Fibroblast of lung (primary cell): ENCODE results near the gene HGFAC. TPM values are rescaled to one million over a fixed set of nuclear protein-coding genes. Genes with fewer than 3 reads are reported as not detected.

Experiments
- DNase-seq, 2 donors: peaks; one replicate each; pipeline versions ENCODE4 v3.0.0 to v3.0.0-alpha.2; 2010; ENCODE audit warnings: low read depth in 2 of 2
- H2AFZ ChIP-seq: 2 replicates; pipeline ENCODE4 v1.5.1; 2012; ENCODE audit warnings: low read length, control low read depth, inconsistent platforms
- H3K27ac ChIP-seq: 2 replicates; pipeline ENCODE4 v1.5.1; 2011; ENCODE audit warnings: low read length, control low read depth; ENCODE audit not compliant: insufficient read depth
- H3K27me3 ChIP-seq: 2 replicates; pipeline ENCODE4 v1.5.1; 2011; ENCODE audit warnings: mild to moderate bottlenecking, low read length; ENCODE audit not compliant: control insufficient read depth, insufficient read depth
- H3K36me3 ChIP-seq: 2 replicates; pipeline ENCODE4 v1.5.1; 2011; ENCODE audit warnings: low read length; ENCODE audit not compliant: control insufficient read depth, insufficient read depth
- H3K4me1 ChIP-seq: 2 replicates; pipeline ENCODE4 v1.5.1; 2011; ENCODE audit warnings: low read length; ENCODE audit not compliant: control insufficient read depth, insufficient read depth; ENCODE audit errors: extremely low read depth
- H3K4me2 ChIP-seq: 2 replicates; pipeline ENCODE4 v1.5.1; 2011; ENCODE audit warnings: low read length, control low read depth; ENCODE audit not compliant: insufficient read depth; ENCODE audit errors: extremely low read depth
- H3K4me3 ChIP-seq, 4 experiments: fragments of 200-600 bp in 1 of 4; sonication (generic) in 1 of 4; replicated peaks in 1 of 4; 2 replicates each; pipeline ENCODE4 v1.5.1; 2011 to 2016; ENCODE audit warnings: low read length in 4 of 4, low read depth in 3 of 4, mild to moderate bottlenecking in 3 of 4, control low read depth in 2 of 4, inconsistent platforms in 1 of 4, mixed read lengths in 1 of 4; ENCODE audit not compliant: insufficient read depth in 1 of 4; ENCODE audit errors: control extremely low read depth in 1 of 4
- H3K79me2 ChIP-seq: 2 replicates; pipeline ENCODE4 v1.5.1; 2012; ENCODE audit warnings: mild to moderate bottlenecking, low read length, inconsistent platforms; ENCODE audit not compliant: control insufficient read depth, insufficient read depth
- H3K9ac ChIP-seq: 2 replicates; pipeline ENCODE4 v1.5.1; 2011; ENCODE audit warnings: mild to moderate bottlenecking, low read length, control low read depth; ENCODE audit not compliant: insufficient read depth
- H3K9me3 ChIP-seq: 2 replicates; pipeline ENCODE4 v1.5.1; 2012; ENCODE audit warnings: low read depth, low read length; ENCODE audit not compliant: control insufficient read depth, insufficient read depth
- H4K20me1 ChIP-seq: 2 replicates; pipeline ENCODE4 v1.5.1; 2011; ENCODE audit warnings: low read length; ENCODE audit not compliant: control insufficient read depth, insufficient read depth; ENCODE audit errors: extremely low read depth
- EZH2 ChIP-seq: IDR thresholded peaks from 2 replicates; pipeline ENCODE4 v1.5.1; 2012; ENCODE audit warnings: low read length, control low read depth, mild to moderate bottlenecking; ENCODE audit errors: missing control alignments
- polyA plus RNA-seq, 2 donors: library from polyadenylated mRNA; depleted of rRNA in 1 of 2; stranded (reverse) in 1 of 2; unstranded in 1 of 2; fragments of >200 nt; gene quantifications; 2 replicates each; pipeline ENCODE4 v1.2.1, GENCODE V29; 2011 to 2012; ENCODE audit warnings: missing spikeins in 1 of 2
- total RNA-seq: library from RNA; depleted of rRNA; stranded (reverse); fragments of >200 nt; gene quantifications from 2 replicates; pipeline ENCODE4 v1.2.1, GENCODE V29; 2014
- TF ChIP-seq, protein P1 (sequence below), 2 donors: IDR thresholded peaks in 1 of 2; conservative IDR thresholded peaks in 1 of 2; 1 replicate in 1 of 2; 2 replicates in 1 of 2; pipeline ENCODE4 v1.5.1; 2011 to 2012; ENCODE audit warnings: low read length in 2 of 2, control low read depth in 1 of 2, inconsistent platforms in 1 of 2, low read depth in 1 of 2, mild to moderate bottlenecking in 1 of 2

HGFAC gene
- total and polyA plus RNA-seq, 2 donors (not counting 1 experiment from before 2014, with no cell fraction given): 0.33 TPM; not detected in 1

DNA sequence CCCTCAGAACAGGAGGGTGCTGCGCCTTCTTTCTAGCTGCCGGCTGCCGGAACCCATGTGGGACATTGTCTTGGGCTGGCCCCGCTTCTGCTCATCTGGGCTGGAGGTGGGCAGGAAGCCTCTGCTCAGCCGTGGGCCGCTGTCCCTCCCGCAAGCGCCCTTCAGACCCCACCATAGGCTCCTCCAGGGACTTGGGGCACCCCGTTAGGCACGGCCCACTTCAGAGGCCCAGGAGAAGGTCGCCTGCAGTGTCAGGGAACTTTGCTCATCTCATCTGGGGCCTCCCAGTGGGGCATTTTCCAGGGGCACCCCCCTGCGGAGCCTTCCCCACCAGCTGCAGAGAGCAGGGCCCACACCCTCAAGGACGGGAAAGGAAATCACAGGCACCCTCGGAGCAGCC is 54.3 kb downstream of the HGFAC start:
- Histone ChIP-seq H3K27ac (no peak overlapping the region), H3K4me1 (no peaks in the 10 kb centered on the region), H2AFZ (no peak overlapping the region), H3K4me2 (no peak overlapping the region), H3K9ac (no peak overlapping the region), H4K20me1 (no peaks in the 10 kb centered on the region), H3K9me3 (no peaks in the 10 kb centered on the region), H3K27me3 (peaks cover 21% of the 10 kb centered on the region), H3K36me3 (no peaks in the 10 kb centered on the region), H3K79me2 (no peaks in the 10 kb centered on the region), H3K4me3 (no peak overlapping the region)
- no peak for DNase-seq
- TF ChIP-seq EZH2: no peak

DNA sequence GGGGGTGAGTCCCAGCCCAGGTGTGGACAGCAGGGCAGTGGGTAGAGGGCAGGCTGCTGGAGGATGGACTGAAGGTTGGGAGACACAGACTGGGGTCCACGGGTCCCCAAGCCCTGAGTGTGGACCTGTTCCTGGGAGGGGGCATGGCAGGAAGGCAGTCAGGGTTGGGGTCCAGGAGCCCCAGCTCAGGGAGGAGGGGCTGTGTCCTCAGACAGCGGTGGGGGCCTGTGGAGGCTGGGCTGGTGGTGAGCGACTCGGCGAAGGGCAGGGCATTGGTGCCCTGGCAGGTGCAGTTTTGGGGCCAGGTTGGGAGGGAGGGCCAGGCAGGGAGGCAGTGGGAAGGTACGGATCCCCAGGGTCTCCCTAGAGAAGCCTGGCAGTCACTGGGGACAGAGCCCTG is 55.3 kb downstream of the HGFAC start:
- no peaks in the 10 kb centered on the region for H3K9me3 ChIP-seq
- no peaks in the 10 kb centered on the region for H3K4me1 ChIP-seq
- H2AFZ ChIP-seq: no peak overlapping the region
- no peak overlapping the region for H3K4me3 ChIP-seq
- no peaks in the 10 kb centered on the region for H3K36me3 ChIP-seq
- TF ChIP-seq EZH2: no peak
- TF ChIP-seq, protein P1, sequence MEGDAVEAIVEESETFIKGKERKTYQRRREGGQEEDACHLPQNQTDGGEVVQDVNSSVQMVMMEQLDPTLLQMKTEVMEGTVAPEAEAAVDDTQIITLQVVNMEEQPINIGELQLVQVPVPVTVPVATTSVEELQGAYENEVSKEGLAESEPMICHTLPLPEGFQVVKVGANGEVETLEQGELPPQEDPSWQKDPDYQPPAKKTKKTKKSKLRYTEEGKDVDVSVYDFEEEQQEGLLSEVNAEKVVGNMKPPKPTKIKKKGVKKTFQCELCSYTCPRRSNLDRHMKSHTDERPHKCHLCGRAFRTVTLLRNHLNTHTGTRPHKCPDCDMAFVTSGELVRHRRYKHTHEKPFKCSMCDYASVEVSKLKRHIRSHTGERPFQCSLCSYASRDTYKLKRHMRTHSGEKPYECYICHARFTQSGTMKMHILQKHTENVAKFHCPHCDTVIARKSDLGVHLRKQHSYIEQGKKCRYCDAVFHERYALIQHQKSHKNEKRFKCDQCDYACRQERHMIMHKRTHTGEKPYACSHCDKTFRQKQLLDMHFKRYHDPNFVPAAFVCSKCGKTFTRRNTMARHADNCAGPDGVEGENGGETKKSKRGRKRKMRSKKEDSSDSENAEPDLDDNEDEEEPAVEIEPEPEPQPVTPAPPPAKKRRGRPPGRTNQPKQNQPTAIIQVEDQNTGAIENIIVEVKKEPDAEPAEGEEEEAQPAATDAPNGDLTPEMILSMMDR (conservative IDR thresholded peaks at IDR 0.05 in 1 of 2, IDR thresholded peaks at IDR 0.05 in 1 of 2; ENCODE audit: low read depth in 1 of 2, low read length in 2 of 2): no peak
- H3K4me2 ChIP-seq: no peak overlapping the region
- peaks cover 12% of the 10 kb centered on the region for H3K27me3 ChIP-seq
- H4K20me1 ChIP-seq: no peaks in the 10 kb centered on the region
- H3K79me2 ChIP-seq: no peaks in the 10 kb centered on the region
- no peak overlapping the region for H3K9ac ChIP-seq
- no peak overlapping the region for H3K27ac ChIP-seq
- no peak for DNase-seq

DNA sequence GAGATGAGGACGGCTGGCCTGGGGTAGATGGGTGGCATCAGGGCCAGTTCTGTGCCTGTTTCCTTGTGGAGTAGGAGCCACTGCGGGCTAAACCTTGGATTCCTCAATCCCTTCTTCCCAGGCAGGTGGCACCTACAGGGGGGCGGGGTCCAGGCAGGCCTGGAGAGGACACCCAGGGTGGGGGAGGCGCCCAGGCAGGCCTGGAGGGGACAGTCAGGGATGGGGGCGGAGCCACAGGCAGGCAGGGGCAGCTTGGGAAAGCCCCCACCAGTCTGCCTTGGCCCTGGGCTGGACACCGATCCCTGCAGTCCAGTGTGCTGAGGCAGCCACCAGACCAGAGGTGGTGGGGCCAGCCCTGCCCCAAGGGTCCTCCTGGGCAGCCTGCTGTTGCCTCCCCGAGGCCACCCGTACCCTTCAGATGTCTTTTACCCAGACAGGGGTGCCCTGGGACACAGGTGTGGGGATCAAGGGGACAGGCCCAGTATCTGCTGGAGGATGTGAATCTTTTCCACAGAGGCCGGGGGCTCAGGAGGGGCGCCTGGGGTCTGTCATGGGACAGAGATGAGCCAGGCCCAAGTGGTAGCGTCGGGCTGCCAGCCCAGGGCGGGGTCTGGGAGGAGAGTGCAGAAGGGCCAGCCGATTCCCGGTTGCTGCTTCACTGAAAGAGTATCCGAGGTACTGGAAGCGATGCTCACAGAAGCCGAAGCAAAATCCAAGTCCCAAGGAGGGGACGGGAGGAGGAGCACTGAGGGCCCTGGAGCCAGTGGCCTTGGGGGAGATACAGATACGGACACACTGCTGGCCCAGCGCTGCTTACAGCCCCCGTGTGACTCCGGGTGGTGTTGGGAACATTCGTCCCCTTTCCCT is 56.0 kb downstream of the HGFAC start:
- no peak for DNase-seq
- H4K20me1 ChIP-seq: no peaks in the 10 kb centered on the region
- H3K79me2 ChIP-seq: no peaks in the 10 kb centered on the region
- no peak overlapping the region for H3K27ac ChIP-seq
- TF ChIP-seq EZH2: no peak
- TF ChIP-seq, protein P1 (conservative IDR thresholded peaks at IDR 0.05 in 1 of 2, IDR thresholded peaks at IDR 0.05 in 1 of 2; ENCODE audit: low read depth in 1 of 2, low read length in 2 of 2): no peak
- H3K4me1 ChIP-seq: no peaks in the 10 kb centered on the region
- no peak overlapping the region for H2AFZ ChIP-seq
- peaks cover 11% of the 10 kb centered on the region for H3K27me3 ChIP-seq
- no peak overlapping the region for H3K9ac ChIP-seq
- H3K4me3 ChIP-seq: no peak overlapping the region
- no peaks in the 10 kb centered on the region for H3K36me3 ChIP-seq
- H3K9me3 ChIP-seq: no peaks in the 10 kb centered on the region
- H3K4me2 ChIP-seq: no peak overlapping the region
